Cardiac ventricle fibroblast (primary cell): ENCODE results near the gene WNT7A. TPM values are rescaled to one million over a fixed set of nuclear protein-coding genes. Genes with fewer than 3 reads are reported as not detected.

Source experiments
- total RNA-seq: library from RNA; depleted of rRNA; stranded (reverse); fragments of >200 nt; gene quantifications from 2 replicates; pipeline ENCODE4 v1.2.3, GENCODE V29; 2015

WNT7A gene
- not detected in 2 replicates for total RNA-seq

GRCh38 chr3:13879946-13880810 is at the start of gene WNT7A:
Gene WNT7A, minus strand, starts transcription at chr3:13880071. Its CDS starts 255 bp downstream, at chr3:13879816.

Other genes starting within 250 kb of the WNT7A start
- 10.2 and 11.0 TPM in 2 replicates for gene CHCHD4, start 244.8 kb upstream of the WNT7A start, total RNA-seq
- 90.4 and 94.0 TPM in 2 replicates for gene TMEM43, start 245.0 kb upstream of the WNT7A start, total RNA-seq